ENCODE data around the gene EML4. TPM values are rescaled to one million over a fixed set of nuclear protein-coding genes. Genes with fewer than 3 reads are reported as not detected.

Gene EML4
- polyA plus RNA-seq, 1 donor (not counting 4 experiments of a cell fraction or from before 2014, with no cell fraction given): 36.4 TPM

- dilution Hi-C loops (cut with MboI; ENCODE audit: extremely low pct_ligation_motif_present, low sequenced_read_pairs): no loop called here
- no peaks in the 10 kb centered on the region for H4K20me1 ChIP-seq (ENCODE audit: control insufficient read depth, extremely low read depth, insufficient read depth, low read length)
- no peaks in the 10 kb centered on the region for H3K79me2 ChIP-seq (ENCODE audit: control insufficient read depth, insufficient read depth, low read length)
- no peaks in the 10 kb centered on the region for H3K36me3 ChIP-seq (ENCODE audit: control insufficient read depth in 2 of 2, extremely low read depth in 1 of 2, insufficient read depth in 2 of 2, low read length in 2 of 2)
- H3K4me2 ChIP-seq (ENCODE audit: control insufficient read depth, extremely low read depth, insufficient read depth, low read depth, low read length): no peak overlapping the region
- H3K4me3 ChIP-seq (ENCODE audit: control insufficient read depth in 2 of 3, extremely low read depth in 1 of 3, insufficient read depth in 2 of 3, low read depth in 1 of 3, low read length in 3 of 3): no peak overlapping the region
- H3K4me1 ChIP-seq (ENCODE audit: control insufficient read depth, extremely low read depth, insufficient read depth, low read length): peaks cover 51% of the 10 kb centered on the region
- H3K9me3 ChIP-seq (ENCODE audit: control insufficient read depth, low read depth, low read length): no peaks in the 10 kb centered on the region
- no peak overlapping the region for H3K27ac ChIP-seq (ENCODE audit: control insufficient read depth, insufficient read depth, low read length)
- TF ChIP-seq CTCF (optimal IDR thresholded peaks at IDR 0.05 in 1 of 3, IDR thresholded peaks at IDR 0.05 in 1 of 3, conservative IDR thresholded peaks at IDR 0.05 in 1 of 3; ENCODE audit: extremely low read depth in 1 of 3, insufficient read depth in 2 of 3, low read length in 3 of 3) (no peak), EZH2 (IDR thresholded peaks at IDR 0.05; ENCODE audit: low read length) (no peak)
- H3K9me1 ChIP-seq (ENCODE audit: control insufficient read depth, extremely low read depth, insufficient read depth, low read length): peaks cover 3% of the 10 kb centered on the region
- FAIRE-seq: no peak
- DNase-seq (ENCODE audit: low read depth, low spot score): no peak
- H3K27me3 ChIP-seq (ENCODE audit: control insufficient read depth, extremely low read depth, insufficient read depth, low read length): no peaks in the 10 kb centered on the region
- H2AFZ ChIP-seq (ENCODE audit: control insufficient read depth, low read length): no peak overlapping the region
- H3K9ac ChIP-seq (ENCODE audit: control insufficient read depth, extremely low read depth, insufficient read depth, low read length): no peak overlapping the region
These were observed 31.9 kb upstream of the EML4 start for GRCh38 chr2:42137125-42137841.

- DNase-seq (ENCODE audit: low read depth, low spot score) (no peak), FAIRE-seq (no peak)
- no peaks in the 10 kb centered on the region for H3K9me3 ChIP-seq (ENCODE audit: control insufficient read depth, low read depth, low read length)
- H4K20me1 ChIP-seq (ENCODE audit: control insufficient read depth, extremely low read depth, insufficient read depth, low read length): no peaks in the 10 kb centered on the region
- no peak overlapping the region for H3K27ac ChIP-seq (ENCODE audit: control insufficient read depth, insufficient read depth, low read length)
- no peaks in the 10 kb centered on the region for H3K79me2 ChIP-seq (ENCODE audit: control insufficient read depth, insufficient read depth, low read length)
- H3K27me3 ChIP-seq (ENCODE audit: control insufficient read depth, extremely low read depth, insufficient read depth, low read length): no peaks in the 10 kb centered on the region
- dilution Hi-C loops (cut with MboI; ENCODE audit: extremely low pct_ligation_motif_present, low sequenced_read_pairs): no loop called here
- peak overlapping the region; percentile 2 for H3K4me2 ChIP-seq (ENCODE audit: control insufficient read depth, extremely low read depth, insufficient read depth, low read depth, low read length)
- peaks cover 46% of the 10 kb centered on the region for H3K4me1 ChIP-seq (ENCODE audit: control insufficient read depth, extremely low read depth, insufficient read depth, low read length)
- no peak overlapping the region for H3K4me3 ChIP-seq (ENCODE audit: control insufficient read depth in 2 of 3, extremely low read depth in 1 of 3, insufficient read depth in 2 of 3, low read depth in 1 of 3, low read length in 3 of 3)
- no peak overlapping the region for H2AFZ ChIP-seq (ENCODE audit: control insufficient read depth, low read length)
- no peaks in the 10 kb centered on the region for H3K36me3 ChIP-seq (ENCODE audit: control insufficient read depth in 2 of 2, extremely low read depth in 1 of 2, insufficient read depth in 2 of 2, low read length in 2 of 2)
- TF ChIP-seq EZH2 (IDR thresholded peaks at IDR 0.05; ENCODE audit: low read length): no peak
- H3K9ac ChIP-seq (ENCODE audit: control insufficient read depth, extremely low read depth, insufficient read depth, low read length): no peak overlapping the region
- H3K9me1 ChIP-seq (ENCODE audit: control insufficient read depth, extremely low read depth, insufficient read depth, low read length): peaks cover 3% of the 10 kb centered on the region
These were observed 30.8 kb upstream of the EML4 start for GRCh38 chr2:42138163-42139015.

All from keratinocyte (primary cell).